ENCODE measurements around the gene CYP27C1. TPM values are rescaled to one million over a fixed set of nuclear protein-coding genes. Genes with fewer than 3 reads are reported as not detected.

The CYP27C1 gene
- total RNA-seq, 2 donors from 2014 or later = 0.19 TPM; not detected in 1

- DNase-seq = no peak
- no peaks in the 10 kb centered on the region for H3K27me3 ChIP-seq
- H3K9ac ChIP-seq (ENCODE audit: low read depth in 2 of 2, low read length in 2 of 2) = no peak overlapping the region
- intact Hi-C loops (cut with DNase I) = no loop called here
- no peak overlapping the region for H3K27ac ChIP-seq
- TF ChIP-seq CTCF (IDR thresholded peaks at IDR 0.05) = no peak
- H3K4me3 ChIP-seq = no peak overlapping the region
- H3K36me3 ChIP-seq = no peaks in the 10 kb centered on the region
- H3K9me3 ChIP-seq = no peaks in the 10 kb centered on the region
- H3K4me1 ChIP-seq = no peaks in the 10 kb centered on the region
Measured at GRCh38 chr2:127160676-127161075, 59.4 kb downstream of the CYP27C1 start.

GRCh38 chr2:127159543-127159942, 60.6 kb downstream of the CYP27C1 start:
- no peaks in the 10 kb centered on the region for H3K27me3 ChIP-seq
- no peak for TF ChIP-seq CTCF (IDR thresholded peaks at IDR 0.05)
- no peaks in the 10 kb centered on the region for H3K4me1 ChIP-seq
- no peaks in the 10 kb centered on the region for H3K9me3 ChIP-seq
- no peaks in the 10 kb centered on the region for H3K36me3 ChIP-seq
- intact Hi-C loops (cut with DNase I) = no loop called here
- H3K4me3 ChIP-seq = no peak overlapping the region
- H3K9ac ChIP-seq (ENCODE audit: low read depth in 2 of 2, low read length in 2 of 2) = no peak overlapping the region
- DNase-seq = no peak
- no peak overlapping the region for H3K27ac ChIP-seq

GRCh38 chr2:127158614-127159290, 61.3 kb downstream of the CYP27C1 start:
- Histone ChIP-seq H3K4me1 (no peaks in the 10 kb centered on the region), H3K4me3 (no peak overlapping the region), H3K9me3 (no peaks in the 10 kb centered on the region), H3K27ac (no peak overlapping the region), H3K9ac (ENCODE audit: low read depth in 2 of 2, low read length in 2 of 2) (no peak overlapping the region), H3K36me3 (no peaks in the 10 kb centered on the region), H3K27me3 (no peaks in the 10 kb centered on the region)
- TF ChIP-seq CTCF (IDR thresholded peaks at IDR 0.05) = no peak
- no peak for DNase-seq
- intact Hi-C loops (cut with DNase I) = no loop called here

GRCh38 chr2:127157651-127158485, 62.2 kb downstream of the CYP27C1 start:
- no peak for TF ChIP-seq CTCF (IDR thresholded peaks at IDR 0.05)

GRCh38 chr2:127157114-127157513, 63.0 kb downstream of the CYP27C1 start:
- no peak for DNase-seq
- no peaks in the 10 kb centered on the region for H3K36me3 ChIP-seq
- no peaks in the 10 kb centered on the region for H3K27me3 ChIP-seq
- H3K27ac ChIP-seq = no peak overlapping the region
- no peaks in the 10 kb centered on the region for H3K4me1 ChIP-seq
- intact Hi-C loops (cut with DNase I) = no loop called here
- H3K4me3 ChIP-seq = no peak overlapping the region
- H3K9ac ChIP-seq (ENCODE audit: low read depth in 2 of 2, low read length in 2 of 2) = no peak overlapping the region
- TF ChIP-seq CTCF (IDR thresholded peaks at IDR 0.05) = no peak
- no peaks in the 10 kb centered on the region for H3K9me3 ChIP-seq

More at GRCh38 chr2:127157651-127158485, 62.2 kb downstream of the CYP27C1 start:
- Histone ChIP-seq H3K4me1 (no peaks in the 10 kb centered on the region), H3K4me3 (no peak overlapping the region), H3K27ac (no peak overlapping the region), H3K36me3 (no peaks in the 10 kb centered on the region), H3K27me3 (no peaks in the 10 kb centered on the region), H3K9ac (ENCODE audit: low read depth in 2 of 2, low read length in 2 of 2) (no peak overlapping the region), H3K9me3 (no peaks in the 10 kb centered on the region)
- intact Hi-C loops (cut with DNase I) = no loop called here
- DNase-seq = no peak

Measured in colonic mucosa (tissue), 4 donors.